ENCODE measurements around the gene VCL.
"Not testable (repeated sequence)": the region's sequence is repeated elsewhere in the genome, so short reads cannot be mapped to it uniquely, and the experiment has no call there.

VCL gene

GRCh38 chr10:73997787-73998622 is at the start of gene VCL:
TSS of gene VCL (plus strand) at chr10:73998116. CDS start at chr10:73998208, 92 bp downstream.
- peak; percentile 98 for DNase-seq (ENCODE audit: low spot score)

- DNase-seq (ENCODE audit: low spot score), result no peak
Measured at GRCh38 chr10:73948947-73949633, 48.8 kb upstream of the VCL start.

- DNase-seq (ENCODE audit: low spot score), result no peak
Measured at GRCh38 chr10:73950155-73950948, 47.6 kb upstream of the VCL start.

- DNase-seq (ENCODE audit: low spot score), result no peak
Measured at GRCh38 chr10:73953665-73954064, 44.3 kb upstream of the VCL start.

GRCh38 chr10:73954737-73955136 is 43.2 kb upstream of the VCL start:
- no peak for DNase-seq (ENCODE audit: low spot score)

- no peak for DNase-seq (ENCODE audit: low spot score)
Measured at GRCh38 chr10:73955719-73956118, 42.2 kb upstream of the VCL start.

- no peak for DNase-seq (ENCODE audit: low spot score)
Measured at GRCh38 chr10:73956476-73957359, 41.2 kb upstream of the VCL start.

GRCh38 chr10:73959484-73960243 is 38.3 kb upstream of the VCL start:
- DNase-seq (ENCODE audit: low spot score), result no peak

GRCh38 chr10:73962386-73962785 is 35.5 kb upstream of the VCL start:
- no peak for DNase-seq (ENCODE audit: low spot score)

- not testable (repeated sequence) for DNase-seq (ENCODE audit: low spot score)
Measured at GRCh38 chr10:73963533-73963932, 34.4 kb upstream of the VCL start.

- no peak for DNase-seq (ENCODE audit: low spot score)
Measured at GRCh38 chr10:73964743-73965142, 33.2 kb upstream of the VCL start.

- peak; percentile 47 for DNase-seq (ENCODE audit: low spot score)
Measured at GRCh38 chr10:73965267-73965889, 32.5 kb upstream of the VCL start.

GRCh38 chr10:73965890-73966768 is 31.8 kb upstream of the VCL start:
- DNase-seq (ENCODE audit: low spot score), result peak; percentile 91

GRCh38 chr10:73967022-73967429 is 30.9 kb upstream of the VCL start:
- no peak for DNase-seq (ENCODE audit: low spot score)

GRCh38 chr10:73967544-73967943 is 30.4 kb upstream of the VCL start:
- DNase-seq (ENCODE audit: low spot score), result no peak

GRCh38 chr10:73968098-73968521 is 29.8 kb upstream of the VCL start:
- DNase-seq (ENCODE audit: low spot score), result no peak

- DNase-seq (ENCODE audit: low spot score), result no peak
Measured at GRCh38 chr10:73969224-73969841, 28.6 kb upstream of the VCL start.

- no peak for DNase-seq (ENCODE audit: low spot score)
Measured at GRCh38 chr10:73970845-73971244, 27.1 kb upstream of the VCL start.

All from kidney capillary endothelial cell (primary cell).